Stimulated activated CD8-positive, alpha-beta memory T cell treated with anti-CD3 and anti-CD28 coated beads, Interleukin-7, amount 100 ng/mL, for 1 hour (primary cell): ENCODE data around the gene NCKAP5.
"Not testable (repeated sequence)": the region's sequence is repeated elsewhere in the genome, so short reads cannot be mapped to it uniquely, and the experiment has no call there.

Experiments used
- DNase-seq, 2 donors: peaks; one replicate each; pipeline ENCODE4 v3.0.0-alpha.2; 2020; ENCODE audit warnings: low read depth in 2 of 2

The NCKAP5 gene

DNA sequence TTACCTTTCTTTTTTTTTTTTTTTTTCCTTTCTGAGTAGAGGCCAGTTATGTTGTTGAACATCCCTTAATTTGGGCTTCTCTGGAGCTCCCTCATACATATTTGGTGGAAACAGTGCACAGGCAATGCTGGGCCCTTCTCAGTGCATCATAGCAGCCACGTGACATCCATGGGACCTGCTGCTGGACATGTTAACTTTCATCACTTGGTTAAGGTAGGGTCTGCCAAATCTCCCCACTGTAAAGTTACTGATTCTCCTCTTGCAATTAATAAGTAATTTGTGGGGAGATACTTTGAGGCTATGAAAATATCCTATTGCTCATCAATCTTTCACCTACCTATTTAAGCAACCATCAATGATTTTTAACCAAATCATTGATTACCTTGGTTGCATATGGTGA lies 686.7 kb downstream of the NCKAP5 start:
- DNase-seq, result no peak

DNA sequence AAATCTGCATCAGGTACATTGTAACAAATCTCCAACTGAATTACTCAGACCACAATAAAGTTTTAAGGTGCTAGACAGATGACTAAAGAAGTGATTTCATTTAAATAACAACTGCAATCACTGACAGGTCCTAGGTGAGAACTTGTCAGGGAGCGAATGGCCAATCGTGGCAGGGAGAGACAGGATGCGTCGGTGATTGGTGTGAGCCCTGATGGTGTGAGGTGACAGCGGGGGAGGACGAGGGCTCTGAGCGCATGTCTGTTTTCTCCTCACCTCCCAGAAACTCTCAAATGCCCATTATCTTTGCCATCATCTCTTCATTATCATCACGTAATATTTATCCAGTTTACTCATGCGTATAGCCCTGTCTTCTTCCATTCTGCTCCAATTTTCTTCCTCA lies 690.3 kb downstream of the NCKAP5 start:
- no peak for DNase-seq

DNA sequence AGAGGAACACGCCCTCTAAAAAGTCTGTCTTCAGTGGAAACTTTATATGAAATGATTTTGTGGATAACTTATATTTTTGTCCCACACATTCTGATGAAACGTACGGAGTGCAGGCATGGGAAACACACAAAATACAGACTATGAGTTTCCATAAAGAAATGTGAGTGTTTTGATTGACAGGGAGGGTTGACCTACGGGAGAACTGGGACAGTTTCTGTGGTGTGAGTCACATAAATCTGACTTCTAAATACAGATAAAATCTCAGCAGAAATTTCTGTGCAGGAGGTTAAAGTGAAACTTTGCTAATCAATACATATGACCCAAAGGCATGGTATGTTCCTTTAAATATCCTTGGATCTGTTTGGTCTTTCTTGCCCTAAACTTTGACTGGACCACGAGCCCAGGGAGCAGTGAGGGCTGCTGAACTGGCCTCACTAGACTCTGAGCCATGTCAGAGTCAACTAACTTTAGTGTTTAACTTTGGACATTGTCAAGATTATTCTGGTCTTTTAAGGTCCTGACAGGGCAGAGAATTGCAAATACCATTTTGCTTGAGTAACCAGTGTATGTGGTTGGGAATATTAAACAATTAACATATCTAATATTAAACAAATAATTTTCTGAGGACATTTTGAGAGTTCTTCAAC lies 691.4 kb downstream of the NCKAP5 start:
- no peak for DNase-seq

DNA sequence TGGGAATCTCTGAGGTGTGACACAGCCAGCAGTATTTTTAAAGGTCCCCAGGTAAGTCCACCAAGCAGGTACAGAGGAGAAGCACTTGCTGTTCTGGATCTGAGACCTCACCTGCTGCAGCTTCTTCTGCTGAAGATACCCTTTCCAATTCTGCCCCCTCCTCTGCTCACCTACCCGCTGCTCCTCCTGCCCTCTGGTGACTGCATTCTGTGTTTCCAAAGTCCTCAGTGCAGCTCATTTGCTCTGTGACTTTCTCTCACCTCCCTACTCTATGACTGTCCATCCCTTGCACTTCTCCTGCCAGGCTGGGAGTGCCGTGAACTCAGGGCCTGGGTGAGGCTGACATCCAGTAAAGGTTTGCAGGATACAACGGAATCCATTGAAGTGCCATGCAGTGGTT lies 693.1 kb downstream of the NCKAP5 start:
- DNase-seq, result no peak

DNA sequence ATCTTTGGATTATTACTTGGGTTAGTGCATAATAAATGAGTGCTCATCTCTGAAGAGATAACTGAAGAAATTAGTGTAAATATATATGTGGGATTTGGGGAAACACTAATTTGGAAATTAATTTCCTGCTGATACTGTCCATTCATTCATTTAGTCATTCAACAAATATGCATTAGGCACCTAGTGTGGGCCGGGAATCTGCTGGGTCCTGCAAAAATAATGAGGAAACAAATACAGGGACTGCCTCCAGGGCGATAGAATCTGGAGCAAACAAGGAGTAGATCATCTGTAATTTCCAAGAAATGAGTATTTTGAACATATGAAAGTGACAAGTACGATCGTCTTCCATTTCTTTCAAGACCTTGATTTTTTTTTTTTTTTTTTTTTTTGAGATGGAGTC lies 694.5 kb downstream of the NCKAP5 start:
- DNase-seq, result no peak

DNA sequence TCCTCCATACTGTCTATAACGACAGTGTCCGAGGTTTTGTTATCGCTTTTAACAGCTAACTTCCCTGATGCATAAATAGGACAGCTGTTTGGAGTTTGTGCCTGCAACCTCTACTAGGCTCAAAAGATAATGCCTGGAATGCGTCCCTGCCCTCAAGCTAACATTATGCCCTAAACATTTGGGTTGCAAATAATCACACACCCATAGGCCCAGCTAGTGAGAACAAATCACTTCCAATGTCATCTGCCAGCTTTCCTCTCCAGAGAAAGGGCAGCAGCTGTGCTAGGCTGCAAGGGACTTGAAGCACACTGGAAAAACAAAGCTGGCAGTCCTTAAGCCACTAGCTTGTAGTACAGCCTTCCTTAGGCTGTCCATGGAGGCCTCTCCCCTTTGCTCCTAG lies 696.4 kb downstream of the NCKAP5 start:
- no peak for DNase-seq

DNA sequence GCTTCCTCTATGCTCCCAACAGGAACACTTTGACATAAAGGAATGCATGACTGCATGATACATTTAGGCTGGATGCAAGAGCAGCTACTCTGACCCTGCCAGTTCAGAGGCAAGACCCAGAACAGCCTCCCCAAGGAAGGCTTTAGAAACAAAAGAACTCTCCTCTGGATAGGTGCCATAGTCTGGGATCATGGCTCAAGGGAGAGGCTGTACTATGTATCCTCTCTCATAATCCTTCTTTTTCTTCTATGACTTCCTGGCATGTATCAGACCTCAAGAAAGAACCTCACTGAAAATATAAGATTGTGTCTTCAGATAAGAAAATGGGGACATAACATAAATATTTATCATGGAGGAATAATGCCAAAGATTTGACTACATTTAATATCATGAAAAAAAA lies 704.3 kb downstream of the NCKAP5 start:
- no peak for DNase-seq

DNA sequence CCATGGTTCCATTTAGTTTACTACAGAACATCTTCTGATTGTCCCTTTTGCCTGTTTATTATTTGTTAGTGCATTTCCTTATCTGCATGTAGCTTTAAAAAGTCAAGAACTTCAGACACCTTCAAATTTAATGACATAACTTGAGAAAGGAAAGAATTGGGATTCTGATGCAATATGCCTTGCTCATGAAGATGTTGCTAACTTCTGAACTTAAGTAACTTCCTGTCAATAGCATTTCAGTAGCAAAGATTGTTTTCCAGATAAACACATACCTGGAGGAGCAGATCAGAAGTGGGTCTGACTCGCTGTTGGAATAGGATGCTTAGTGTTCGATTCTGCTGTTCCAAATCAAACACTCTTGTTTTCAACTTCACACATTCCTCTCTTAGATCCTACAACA lies 708.0 kb downstream of the NCKAP5 start:
- DNase-seq, result no peak

DNA sequence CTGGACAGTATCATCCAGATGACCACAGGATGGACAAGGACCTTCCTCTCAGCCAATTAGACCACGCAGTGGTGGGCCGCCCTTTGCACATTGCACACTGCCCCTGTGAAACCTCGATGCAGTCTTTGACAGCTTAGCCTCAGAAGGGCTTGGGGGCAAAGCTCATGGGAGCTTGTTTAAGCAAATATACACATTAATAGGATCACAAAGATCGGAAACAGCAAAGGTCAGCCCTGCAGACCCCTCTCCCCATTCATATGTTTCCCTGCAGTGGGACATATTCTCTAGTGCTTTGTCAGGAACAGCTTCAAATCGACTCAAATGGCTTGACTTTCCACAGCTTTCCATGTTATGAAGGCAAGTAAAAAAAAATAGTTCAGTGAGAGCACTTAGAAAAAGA lies 708.7 kb downstream of the NCKAP5 start:
- no peak for DNase-seq

DNA sequence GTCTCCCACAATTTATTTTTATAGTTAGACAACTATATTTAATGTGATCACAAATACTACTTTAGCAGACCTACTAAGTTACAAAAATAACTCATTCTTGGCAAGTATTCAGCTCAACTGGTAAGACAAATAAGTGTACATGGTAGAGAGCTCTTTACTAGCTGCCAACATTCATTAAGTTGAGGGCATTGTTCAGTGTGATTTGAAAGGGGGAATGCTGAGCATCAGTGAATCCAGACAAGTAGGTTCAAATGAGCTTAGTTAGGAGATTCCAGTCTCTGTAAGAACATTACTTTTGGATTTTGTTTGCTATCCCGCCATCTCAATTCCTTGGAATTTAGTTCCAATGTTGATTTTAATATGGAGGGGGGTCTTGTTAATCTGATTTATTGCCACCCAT lies 710.9 kb downstream of the NCKAP5 start:
- no peak for DNase-seq

DNA sequence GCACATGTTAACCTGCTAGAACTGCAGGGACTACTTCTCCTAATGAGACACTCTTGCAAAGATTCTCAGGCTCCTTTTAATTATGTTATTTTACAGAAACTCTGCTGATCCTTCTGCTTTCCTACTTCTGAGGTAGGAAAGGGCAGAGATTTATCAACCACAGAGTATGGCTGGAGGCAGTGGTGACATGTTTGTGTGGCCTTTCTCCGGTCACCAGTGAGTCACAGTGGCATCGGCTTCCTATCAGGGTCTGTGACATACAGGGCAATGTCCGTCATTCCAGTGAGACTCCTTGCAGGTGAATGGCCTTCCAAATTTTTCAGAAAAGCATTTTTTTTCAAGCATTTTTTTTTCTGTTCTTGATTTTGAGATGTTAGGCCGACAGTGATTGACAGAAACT lies 717.6 kb downstream of the NCKAP5 start:
- no peak for DNase-seq

DNA sequence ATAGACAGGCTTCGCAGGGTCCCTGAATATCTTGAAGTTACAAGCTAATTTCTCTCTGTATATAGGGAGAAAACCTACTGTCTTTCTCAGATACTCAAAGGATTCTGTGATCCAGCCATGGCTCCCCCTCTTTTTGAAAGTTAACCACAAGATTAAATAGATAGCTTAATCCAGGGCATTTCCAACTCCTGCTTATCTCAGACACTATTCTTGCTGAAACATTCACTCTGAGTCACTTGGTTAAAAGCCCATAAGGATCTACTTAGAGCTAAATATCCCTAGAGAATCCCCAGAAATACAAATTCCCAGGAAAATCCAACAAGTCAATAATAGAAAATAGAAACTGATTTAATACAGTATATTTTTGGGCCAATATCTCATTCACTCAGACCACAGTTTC lies 719.1 kb downstream of the NCKAP5 start:
- DNase-seq, result no peak

DNA sequence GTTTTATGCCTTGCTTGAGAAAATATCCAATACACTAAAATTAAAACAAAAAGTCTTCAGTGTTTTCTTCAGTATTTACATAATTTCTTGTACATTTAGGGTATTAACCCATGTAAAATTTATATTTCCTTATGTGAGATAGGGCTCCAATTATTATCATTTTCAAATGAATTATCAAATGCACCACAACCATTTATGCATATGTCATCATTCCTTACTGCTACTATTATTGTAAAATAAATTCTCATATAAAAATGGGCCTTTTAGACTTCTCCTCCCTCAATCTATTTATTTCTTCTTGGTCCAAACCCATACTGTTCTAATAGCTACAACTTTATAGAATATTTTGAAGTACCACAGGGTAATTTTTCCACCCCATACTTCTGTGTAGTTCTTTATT lies 722.9 kb downstream of the NCKAP5 start:
- no peak for DNase-seq

DNA sequence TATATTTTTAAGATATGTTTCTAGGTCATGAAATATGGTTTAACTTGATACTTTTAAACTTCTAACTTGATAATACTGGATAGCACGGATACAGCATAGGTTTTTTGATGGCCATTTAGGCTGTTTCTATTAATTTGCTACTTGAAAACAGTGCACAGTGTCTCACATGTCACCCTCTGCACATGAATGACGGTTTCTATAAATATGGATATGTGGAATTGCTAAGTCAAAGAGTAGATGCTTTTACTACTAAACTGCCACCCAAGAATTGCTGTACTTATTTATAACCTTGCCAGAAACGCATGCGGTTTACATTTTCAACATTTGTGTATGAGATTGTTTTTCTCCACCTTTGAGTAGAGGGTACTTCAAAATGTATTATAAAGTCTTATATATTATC lies 723.7 kb downstream of the NCKAP5 start:
- no peak for DNase-seq

DNA sequence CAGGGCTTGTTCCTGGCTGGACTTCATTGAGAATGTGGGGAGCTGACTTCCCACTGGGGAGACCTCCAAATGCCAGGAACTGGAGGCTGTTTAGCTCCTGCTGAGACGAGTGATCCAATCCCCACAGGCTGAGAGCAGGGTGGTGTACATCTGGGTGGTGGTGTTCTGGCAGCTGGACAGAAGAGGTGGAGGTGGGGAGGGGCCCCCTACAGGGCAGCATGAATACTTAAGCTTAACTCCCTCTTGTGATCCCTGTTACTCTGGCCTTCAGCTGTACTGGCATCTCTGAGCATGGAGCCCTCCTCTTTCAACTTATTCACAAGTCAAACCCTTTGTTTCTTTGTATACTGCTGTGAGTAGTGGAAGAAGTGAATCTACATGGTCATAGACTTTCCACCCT lies 730.5 kb downstream of the NCKAP5 start:
- no peak for DNase-seq

DNA sequence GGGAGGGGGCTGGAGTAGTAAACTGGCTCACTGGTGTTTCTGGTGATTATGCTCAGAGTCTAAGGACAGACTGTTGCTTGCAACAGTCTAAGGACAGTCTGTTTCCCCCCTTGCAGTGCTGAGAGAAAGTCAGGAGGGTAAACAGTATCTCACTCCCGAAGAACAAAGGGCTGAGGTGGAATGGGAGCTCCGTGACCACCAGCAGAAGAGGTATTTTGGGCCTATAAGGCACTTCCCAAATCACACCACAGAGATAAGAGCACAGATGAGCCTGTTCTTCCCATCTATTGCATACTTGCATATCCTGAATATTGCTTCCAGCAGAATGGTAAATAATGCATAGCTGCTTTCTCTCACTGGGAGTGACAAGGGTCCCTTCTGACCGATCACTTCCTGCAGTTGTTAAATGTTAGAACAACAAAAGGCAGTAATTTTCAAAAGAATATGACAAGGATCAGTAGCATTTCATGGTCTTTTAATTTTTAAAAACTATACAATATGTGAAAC lies 737.9 kb downstream of the NCKAP5 start:
- DNase-seq, result no peak

DNA sequence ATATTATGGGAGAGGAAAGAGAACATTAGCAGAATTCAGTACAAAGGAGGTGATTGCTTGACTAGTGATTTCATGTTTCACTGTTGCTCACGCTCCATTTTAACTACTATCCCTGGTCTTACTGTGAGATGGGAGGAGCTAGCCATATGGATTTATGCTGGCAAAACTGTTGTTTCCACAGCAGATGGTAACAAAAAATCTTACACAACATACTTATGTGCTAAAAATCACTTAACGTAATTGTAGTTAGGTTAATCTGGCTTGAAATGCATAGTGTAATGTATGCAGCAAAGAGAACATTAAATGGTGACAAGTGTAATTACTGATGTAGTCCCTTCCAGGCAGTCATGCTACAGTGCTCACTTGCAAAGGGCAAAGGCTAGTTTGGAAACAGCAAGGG lies 742.7 kb downstream of the NCKAP5 start:
- no peak for DNase-seq

DNA sequence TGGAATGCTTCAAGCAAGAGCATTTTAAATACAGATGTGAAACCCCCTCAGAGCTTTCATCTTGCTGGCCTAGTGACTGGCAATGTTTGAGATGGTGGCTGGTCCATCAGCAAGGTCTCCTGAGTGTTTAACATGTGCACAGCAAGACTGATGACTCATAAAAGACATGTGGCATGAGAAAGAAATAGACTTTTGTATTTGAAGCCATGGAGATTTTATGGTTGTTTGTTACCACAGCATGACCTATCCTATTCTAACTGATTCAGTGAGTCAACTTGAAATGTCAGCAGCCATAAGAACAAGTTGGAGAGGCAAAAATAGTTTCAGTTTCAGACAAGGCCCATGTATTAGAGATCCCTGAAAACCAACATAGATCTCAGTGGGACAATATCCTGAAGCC lies 743.5 kb downstream of the NCKAP5 start:
- DNase-seq, result no peak

DNA sequence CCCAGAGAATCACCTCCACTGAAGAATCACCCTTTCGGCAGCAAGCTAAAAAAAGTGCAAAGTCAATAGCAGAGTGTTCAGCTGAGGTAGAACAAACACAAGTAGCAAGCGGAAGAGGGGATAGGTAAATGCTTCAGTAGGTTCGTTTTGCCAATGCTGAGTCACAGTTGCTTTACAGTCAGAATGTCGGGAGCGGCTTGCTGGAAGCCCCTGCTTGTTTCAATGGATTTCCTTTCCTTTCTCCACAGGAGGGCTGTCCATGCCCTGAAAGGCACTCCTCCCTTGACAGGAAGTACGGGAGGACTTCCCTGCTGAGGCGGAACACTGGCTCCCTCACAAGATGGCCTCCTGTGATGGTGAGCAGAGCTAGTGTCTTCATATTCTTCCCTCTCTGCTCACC lies 752.0 kb downstream of the NCKAP5 start:
- DNase-seq, result no peak

DNA sequence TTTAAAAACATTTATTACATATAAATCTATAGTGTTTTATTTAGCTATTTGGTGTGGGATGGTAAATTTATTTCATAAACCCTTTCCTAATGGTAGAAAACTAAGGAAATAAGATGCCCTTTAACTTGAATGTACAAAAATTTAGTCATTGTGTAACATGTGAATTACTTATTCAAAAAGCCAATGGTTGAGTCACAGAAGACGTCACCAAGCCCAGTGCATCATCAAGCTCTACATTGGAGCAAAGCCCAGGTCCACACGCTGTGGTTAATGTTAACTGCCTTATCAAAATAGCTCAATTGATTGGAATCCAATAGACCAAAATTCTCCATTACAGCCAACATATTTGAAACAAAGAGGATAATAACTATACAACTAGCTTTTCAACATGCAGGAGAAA lies 752.7 kb downstream of the NCKAP5 start:
- DNase-seq, result no peak

DNA sequence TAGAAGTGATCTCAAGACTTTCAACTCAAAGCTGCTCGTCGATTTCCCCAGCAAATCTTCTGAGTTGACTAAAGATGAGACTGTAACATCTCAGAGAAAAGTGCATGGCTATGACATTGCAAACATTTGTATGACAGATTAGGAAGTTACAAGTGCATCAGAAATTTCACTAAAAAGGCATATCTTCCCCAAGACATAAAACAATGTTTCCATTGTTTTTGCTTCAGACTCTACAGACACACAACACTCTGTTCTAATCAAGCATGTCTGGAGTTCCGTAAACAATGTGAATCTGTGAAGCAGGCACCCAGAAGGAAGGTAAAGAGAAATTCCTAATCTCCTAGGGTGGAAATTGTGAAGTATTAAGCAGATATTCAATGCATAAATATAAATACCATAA lies 753.6 kb downstream of the NCKAP5 start:
- DNase-seq, result no peak

DNA sequence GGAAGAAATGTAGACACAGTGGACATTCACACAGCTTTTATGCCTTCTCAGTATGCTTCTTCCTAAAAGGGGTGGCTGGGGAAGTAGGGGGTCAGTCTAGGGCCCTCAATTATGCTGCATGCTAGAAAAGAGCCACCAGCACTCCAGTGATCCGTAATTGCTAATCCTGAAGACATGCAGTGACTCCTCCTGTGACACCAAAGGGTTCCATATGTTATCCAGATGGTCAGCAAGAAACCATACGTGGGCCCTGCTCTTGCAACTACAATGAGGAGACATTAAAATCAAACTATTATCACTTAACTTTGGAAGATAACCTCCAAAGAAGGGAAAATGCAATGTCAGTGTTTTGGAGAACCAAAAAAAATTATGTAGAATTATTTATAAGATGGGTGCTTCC lies 754.8 kb downstream of the NCKAP5 start:
- DNase-seq, result no peak

DNA sequence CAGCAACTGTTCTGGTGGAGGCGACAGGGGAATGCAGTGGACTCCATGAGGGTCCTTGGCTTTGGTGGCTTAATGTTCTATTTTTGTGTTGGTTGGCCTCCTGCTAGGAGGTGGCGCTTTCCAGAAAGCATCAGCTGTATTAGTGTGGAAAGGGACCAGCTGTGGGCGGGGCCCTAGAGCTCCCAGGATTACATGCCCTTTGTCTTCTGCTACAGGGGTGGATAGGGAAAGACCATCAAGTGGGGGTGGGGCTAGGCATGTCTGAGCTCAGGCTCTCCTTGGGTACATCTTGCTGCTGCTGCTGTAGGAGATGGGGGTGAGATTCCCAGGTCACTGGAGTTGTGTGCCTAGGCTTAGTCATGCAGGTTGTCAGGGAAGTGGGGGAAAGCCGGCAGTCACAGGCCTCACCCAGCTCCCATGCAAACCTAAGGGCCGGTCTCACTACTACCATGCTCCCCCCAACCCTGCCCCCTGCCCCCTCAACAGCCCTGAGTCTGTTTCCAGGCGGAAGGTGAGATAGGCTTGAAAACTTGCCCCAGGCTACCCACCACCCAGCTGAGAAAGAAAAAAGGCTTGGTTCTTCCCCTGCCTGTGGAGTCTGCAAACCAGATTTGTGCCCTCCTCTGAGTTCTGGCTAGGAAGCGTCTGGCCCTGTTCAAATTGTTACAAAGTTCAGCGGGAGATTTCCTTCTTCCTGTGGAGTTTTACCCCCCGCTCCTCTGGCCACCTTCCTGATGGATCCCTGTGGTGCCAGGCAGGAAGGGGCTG lies 756.9 kb downstream of the NCKAP5 start:
- no peak for DNase-seq

DNA sequence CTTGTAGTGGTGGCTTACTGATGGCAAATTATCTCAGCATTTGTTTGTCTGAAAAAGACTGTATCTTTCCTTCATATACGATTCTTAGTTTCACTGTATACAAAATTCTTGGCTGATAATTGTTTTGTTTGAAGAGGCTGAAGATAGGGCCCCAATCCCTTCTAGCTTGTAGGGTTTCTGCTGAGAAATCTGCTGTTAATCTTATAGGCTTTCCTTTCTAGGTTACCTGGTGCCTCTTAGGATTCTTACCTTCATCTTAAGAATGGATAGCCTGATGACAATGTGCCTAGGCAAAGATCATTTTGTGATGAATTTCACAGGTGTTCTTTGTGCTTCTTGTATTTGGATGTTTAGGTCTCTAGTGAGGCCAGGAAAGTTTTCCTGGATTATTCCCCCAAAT lies 758.3 kb downstream of the NCKAP5 start:
- DNase-seq, result not testable (repeated sequence)
